NCI-H526 treated with DMSO at 0.1 percent for 48 hours (cell line): ENCODE measurements around the gene TTLL4.

ENCODE experiments used
- DNase-seq: peaks from one replicate; lab custom pipeline; 2025; lab: John Stamatoyannopoulos, UW

TTLL4 gene, protein sequence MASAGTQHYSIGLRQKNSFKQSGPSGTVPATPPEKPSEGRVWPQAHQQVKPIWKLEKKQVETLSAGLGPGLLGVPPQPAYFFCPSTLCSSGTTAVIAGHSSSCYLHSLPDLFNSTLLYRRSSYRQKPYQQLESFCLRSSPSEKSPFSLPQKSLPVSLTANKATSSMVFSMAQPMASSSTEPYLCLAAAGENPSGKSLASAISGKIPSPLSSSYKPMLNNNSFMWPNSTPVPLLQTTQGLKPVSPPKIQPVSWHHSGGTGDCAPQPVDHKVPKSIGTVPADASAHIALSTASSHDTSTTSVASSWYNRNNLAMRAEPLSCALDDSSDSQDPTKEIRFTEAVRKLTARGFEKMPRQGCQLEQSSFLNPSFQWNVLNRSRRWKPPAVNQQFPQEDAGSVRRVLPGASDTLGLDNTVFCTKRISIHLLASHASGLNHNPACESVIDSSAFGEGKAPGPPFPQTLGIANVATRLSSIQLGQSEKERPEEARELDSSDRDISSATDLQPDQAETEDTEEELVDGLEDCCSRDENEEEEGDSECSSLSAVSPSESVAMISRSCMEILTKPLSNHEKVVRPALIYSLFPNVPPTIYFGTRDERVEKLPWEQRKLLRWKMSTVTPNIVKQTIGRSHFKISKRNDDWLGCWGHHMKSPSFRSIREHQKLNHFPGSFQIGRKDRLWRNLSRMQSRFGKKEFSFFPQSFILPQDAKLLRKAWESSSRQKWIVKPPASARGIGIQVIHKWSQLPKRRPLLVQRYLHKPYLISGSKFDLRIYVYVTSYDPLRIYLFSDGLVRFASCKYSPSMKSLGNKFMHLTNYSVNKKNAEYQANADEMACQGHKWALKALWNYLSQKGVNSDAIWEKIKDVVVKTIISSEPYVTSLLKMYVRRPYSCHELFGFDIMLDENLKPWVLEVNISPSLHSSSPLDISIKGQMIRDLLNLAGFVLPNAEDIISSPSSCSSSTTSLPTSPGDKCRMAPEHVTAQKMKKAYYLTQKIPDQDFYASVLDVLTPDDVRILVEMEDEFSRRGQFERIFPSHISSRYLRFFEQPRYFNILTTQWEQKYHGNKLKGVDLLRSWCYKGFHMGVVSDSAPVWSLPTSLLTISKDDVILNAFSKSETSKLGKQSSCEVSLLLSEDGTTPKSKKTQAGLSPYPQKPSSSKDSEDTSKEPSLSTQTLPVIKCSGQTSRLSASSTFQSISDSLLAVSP

DNA sequence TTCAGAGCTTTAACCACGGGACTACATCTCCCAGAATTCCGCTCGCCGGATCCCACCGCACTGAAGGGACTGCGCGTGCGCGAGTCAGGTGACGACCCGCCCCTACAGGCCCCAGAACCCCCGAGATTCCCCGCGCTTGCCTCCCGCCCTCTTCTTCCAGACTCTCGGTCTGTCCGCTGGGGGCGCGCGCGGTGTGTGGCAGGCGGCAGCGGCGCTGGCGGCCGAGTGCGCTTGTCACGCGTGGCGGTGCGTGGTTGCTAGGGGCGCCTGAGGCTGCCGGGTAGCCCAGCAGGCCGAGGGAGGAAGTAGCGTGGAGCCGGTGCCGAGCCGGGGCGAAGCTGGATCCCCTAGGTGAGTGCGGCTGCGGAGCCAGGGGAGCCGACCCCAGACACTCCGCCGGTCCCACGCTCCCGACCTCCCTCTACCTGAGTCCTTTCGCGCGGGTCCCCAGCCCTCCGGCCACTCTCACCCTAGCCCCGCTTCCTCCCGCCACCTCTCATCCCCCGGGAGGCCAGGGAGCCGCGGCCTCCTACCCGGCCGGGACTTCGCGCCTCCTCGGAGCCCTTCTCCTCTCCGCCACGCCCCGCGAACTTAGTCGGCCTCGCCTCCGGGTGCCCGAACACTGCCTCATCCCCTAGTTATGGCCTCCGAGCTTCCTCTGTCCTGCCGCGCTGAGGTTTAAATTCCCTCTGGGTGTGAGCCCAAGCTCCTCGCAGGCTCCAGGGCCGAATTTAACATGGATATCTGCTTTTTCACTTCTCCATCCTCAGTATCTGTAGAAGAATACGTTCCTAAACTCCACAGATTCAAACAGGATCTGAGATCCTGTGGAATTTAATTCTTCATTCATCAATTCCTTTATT is at the start of gene TTLL4:
Gene TTLL4, plus strand, starts transcription at position 149 of the 863 bp plus-strand sequence. CDS start 26,842 bp downstream, outside the sequence.
- DNase-seq = peak; percentile 91

DNA sequence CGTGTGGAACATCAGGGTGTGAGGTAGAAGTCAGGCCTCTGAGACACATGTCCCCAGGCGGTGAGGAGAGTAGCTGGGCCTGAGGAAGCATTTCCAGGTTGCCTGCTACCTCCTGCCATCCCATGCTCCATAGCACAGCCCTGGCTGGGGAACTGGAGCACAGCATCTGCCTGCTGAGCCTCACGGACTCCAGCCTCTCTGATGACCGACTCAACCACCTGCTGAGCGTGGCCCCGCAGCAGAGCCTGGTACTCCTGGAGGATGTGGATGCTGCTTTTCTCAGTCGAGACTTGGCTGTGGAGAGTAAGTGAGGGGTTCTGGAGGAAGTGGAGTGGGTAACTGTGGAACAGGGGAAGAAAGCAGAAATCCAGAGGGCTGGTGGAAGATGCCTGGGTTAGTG is 48.3 kb upstream of the TTLL4 start:
- no peak for DNase-seq

DNA sequence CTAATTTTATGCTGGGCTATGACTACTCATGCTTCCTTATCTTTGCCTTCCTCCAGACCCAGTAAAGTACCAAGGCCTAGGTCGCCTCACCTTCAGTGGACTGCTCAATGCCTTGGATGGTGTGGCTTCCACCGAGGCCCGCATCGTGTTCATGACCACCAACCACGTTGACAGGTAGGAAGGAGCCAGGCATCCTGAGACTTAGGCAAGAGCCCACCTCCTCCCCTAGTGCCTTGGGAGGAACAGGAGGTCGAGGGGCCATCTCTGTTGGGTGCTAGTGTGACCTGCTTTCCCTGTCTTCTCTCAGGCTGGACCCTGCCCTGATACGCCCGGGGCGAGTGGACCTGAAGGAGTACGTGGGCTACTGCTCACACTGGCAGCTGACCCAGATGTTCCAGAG is 47.8 kb upstream of the TTLL4 start:
- no peak for DNase-seq

DNA sequence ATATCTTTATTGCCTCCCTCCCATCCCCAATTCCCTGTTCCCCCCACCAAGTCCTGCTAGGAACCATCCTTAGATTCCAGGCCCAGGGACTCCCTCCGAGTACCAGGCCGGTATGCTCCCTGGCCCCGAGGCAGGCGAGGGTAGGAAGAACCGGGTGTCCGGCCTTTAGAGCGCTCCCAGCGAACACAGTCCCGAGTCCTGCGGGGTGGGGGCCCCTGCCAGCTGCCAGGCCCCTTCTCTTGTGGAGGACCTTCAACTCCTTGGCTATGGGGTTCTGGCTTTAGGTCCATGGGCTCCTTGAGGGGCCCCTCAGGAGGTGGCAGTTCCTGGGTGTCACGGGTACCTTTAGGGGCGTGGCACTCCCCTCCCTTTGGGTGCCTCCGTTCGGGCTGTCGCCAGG is 46.7 kb upstream of the TTLL4 start:
- DNase-seq = no peak

DNA sequence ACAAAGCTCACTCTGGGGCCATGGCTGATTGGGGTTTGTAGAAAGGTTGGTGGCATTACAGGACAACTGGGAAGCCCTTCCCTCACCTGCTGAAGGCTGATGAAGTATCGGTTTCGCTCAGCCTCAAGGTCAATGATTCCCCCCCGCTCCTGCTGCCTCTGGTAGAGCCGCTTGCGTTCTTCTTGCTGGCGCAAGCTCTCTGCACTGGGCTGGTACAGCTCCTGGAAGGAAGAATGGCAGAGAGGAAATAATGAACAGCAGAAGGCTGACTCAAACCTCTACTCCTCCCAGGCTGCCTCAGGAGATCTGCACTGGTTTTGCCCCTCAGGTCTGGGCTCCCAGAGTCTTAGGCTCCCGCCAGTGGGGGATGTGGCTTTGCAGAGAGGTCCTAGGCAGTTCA is 46.0 kb upstream of the TTLL4 start:
- no peak for DNase-seq

DNA sequence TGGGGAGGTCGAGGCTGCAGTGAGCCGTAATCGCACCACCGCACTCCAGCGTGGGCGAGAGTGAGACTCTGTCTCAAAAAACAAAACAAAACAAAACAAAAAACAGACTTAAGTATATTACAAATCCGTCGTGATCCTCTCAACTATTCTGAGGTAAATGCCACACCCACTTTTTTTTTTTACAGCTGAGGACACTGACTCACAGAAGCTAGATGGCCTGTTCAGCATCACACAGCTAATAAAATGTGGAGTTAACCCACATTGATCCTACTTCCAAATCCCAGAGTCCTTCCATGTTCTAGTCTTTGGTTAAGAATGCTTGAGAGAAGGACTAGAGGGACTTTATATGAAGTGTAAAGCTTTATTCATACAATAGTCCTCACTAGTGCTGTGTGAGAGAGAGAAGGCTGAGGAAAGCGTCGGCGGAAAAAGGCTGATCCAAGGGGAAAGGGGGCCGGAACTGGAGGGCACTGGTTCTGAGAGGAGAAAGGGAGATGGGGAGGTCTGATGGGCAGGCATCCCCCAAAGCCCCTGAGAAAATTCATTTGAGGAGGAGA is 39.5 kb upstream of the TTLL4 start:
- no peak for DNase-seq

DNA sequence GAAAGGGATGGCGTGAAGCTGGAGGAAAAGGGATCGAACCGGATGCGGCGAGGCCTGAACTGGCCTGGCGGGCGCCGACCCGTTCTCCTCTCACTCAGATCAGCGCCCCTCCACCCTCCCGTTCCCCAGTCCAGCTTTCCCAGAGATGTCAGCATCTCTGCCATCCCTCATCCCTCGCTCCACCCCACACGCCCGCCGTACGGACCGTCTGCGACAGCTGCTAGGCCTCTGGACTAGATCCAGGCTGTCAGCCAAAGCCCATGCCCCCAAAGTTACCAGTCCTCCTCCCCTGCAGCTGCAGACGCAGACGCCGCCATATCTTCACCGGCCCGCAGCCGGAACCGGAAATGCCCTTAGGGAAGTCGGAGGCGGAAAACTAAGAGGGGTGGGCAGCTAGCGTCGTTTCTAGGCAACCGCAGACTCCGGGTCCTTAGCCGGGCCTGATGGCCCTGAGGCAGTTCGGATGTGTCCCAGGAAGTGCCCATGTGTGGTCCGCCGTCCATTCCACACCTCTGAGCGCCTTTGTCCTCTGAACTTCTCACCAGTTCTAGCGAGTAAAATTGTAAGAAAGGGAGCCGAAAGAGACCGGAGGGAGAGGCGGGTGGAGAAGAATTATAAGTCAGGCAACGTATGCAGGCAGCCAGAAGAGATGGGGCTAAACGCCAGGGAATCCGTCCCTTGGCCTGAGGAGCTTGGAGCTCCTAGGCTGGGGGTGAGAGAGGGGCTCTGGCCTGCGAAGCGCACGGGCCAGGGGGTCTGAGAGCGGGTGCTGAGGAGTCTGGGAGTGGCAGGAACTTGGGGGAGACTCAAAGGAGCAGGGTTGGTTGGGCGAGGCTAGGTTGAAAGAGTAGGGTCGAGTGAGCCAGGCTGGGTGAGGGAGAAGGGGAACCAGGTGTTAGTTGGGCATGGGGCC is 38.7 kb upstream of the TTLL4 start, which contains the start of the genes RNF25 and STK36:
Gene RNF25, minus strand, starts transcription at position 349 of the 913 bp plus-strand sequence. Its CDS starts 32 bp downstream, at position 317.
Gene STK36, plus strand, starts transcription at position 433 of the 913 bp plus-strand sequence. CDS start 744 bp downstream, outside the sequence.
- peak; percentile 80 for DNase-seq

DNA sequence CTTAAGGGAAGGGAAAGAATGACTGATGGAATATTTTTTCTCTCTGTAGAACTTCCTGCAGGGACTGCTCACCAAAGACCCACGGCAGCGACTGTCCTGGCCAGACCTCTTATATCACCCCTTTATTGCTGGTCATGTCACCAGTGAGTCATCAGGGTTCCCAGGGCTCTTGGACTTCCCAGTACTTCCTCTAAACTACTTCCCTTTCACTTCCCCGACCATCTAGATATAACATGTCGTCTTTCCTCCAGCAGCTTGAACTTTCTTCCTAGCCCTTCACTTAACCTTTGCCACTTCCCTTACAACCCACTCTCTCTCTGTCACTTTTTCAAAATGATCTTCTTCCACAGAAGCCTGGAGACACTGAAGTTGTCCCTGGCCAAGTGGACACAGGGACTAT is 31.5 kb upstream of the TTLL4 start:
- no peak for DNase-seq

DNA sequence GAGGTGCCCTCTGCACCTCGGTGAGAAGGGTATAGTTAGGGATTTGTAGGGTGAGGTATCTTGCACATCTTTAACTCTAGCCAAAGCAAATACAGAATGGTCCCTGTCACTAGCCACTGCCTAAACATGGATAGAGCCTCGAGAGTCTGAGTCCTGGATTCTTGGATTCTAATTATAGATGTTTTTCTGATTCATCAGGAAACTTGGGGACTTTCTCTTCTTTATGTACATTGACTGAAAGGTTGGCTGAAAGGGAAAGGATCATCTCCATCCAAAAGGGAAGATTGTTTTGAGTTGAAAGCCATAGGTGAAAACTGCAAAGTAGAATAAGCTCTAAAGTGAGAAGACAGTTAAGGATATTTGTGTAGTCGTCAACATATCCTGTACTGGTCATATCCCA is 30.6 kb upstream of the TTLL4 start:
- no peak for DNase-seq

DNA sequence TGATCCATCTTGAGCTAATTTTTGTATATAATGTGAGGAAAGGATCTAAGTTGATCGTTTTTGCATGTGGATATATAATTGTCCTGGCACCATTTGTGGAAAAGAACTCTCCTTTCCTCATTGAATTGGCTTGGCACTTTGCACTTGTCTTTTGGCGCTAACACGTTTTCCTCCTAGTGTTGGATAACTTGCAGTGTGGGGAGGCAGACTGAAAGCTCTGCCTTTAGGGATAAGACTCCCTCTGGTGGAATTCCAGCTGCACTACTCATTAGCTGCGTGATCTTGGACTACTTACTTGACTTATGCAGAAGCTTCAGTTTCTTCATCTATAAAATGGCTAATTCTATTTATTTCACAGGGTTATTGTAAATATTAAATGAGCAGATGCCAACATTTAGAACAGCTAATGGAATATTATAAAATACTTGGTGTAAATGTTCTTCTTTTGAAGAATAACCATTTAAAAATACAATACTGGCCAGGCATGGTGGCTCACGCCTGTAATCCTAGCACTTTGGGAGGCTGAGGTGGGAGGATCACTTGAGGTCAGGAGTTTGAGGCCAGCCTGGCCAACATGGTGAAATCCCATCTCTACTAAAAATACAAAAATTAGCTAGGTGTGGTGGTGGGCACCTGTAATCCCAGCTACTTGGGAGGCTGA is 23.1 kb upstream of the TTLL4 start:
- DNase-seq = peak; percentile 34

DNA sequence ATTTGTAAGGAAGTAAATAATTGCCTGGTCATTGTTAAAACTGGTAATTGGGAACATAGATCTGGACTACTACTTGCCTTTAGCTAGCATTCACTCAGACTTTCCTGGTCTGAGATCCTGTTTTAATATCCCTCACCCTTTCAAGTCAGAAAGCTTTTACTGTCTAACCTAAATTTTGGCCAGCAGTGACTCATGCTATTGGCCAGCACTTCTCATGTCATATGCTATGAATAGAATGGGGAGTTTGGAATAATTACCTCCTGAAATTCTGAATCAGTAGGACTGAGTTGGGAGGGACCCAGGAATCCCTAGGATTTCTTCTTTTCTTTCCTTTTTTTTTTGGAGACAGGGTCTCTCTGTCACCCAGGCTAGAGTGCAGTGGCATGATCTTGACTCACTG is 19.4 kb upstream of the TTLL4 start:
- no peak for DNase-seq

DNA sequence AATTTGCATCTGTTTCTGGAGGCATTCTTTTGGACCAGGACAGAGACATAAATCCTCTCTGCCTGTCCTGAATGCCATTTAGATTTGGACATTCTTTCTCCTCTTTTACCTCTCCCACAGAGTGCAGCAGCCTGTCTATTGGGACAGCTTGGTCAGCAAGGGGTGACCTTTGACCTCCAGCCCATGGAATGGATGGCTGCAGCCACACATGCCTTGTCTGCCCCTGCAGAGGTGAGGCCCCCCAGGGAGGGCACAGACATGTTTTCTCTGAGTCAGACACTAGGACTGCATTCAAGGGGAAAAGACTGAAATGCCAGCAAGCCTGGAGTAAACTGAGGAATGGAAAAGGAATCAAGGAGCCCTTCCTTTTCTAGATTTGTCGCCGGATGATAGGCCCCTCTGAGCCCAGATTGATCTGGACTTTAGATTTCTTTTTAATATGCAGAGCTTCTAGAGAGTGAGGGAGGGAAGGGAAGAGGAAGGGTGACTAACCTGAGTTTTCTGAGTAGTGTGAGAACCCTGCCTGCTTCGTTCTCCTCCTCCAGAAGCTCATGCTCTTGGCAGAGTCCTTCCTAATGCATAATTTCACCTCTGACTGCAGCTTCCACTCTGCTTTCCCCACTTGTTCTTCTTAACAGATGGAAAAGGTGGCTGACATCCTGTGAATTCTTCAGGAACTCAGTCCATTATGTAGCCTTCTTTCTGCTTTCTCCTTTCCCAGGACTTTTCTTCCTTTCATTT is 16.1 kb upstream of the TTLL4 start:
- no peak for DNase-seq

DNA sequence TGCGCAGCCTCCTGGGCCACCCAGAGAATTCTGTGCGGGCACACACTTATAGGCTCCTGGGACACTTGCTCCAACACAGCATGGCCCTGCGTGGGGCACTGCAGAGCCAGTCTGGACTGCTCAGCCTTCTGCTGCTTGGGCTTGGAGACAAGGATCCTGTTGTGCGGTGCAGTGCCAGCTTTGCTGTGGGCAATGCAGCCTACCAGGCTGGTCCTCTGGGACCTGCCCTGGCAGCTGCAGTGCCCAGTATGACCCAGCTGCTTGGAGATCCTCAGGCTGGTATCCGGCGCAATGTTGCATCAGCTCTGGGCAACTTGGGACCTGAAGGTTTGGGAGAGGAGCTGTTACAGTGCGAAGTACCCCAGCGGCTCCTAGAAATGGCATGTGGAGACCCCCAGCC is 11.8 kb upstream of the TTLL4 start:
- no peak for DNase-seq

DNA sequence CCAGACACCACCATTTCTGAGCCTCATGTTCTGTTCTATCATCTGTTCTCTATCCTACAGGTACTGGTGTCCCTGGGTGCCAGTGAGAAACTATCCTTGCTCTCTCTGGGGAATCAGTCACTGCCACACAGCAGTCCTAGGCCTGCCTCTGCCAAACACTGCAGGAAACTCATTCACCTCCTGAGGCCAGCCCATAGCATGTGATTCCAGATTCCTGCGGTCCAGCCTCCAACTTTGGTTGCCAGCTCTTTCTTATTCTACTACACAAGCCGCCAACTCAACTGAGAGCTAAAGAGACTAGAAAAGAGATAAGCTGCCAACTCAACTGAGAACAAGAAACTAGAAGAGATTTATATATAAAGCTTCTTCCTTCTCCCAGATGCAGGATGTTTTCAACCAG is 8.8 kb upstream of the TTLL4 start:
- DNase-seq = no peak

DNA sequence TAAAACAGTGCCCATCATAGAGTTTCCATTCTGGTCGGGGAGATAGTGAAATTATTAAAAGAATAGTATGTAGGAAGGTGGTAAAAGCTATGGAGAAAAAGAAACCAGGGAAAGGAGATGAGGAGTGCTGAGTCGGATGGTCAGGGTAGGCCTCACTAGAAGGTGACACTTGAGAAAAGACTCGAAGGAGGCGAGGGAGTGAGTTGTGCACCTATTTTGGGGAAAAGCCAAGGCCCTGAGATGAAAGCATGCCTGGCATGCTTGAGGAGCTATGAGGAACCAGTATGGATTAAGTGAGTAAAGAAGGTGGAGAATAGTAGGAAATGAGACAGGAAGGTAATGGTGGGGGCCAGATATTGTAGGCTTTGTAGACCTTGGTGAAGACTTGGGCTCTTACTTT is 7.3 kb upstream of the TTLL4 start:
- no peak for DNase-seq

DNA sequence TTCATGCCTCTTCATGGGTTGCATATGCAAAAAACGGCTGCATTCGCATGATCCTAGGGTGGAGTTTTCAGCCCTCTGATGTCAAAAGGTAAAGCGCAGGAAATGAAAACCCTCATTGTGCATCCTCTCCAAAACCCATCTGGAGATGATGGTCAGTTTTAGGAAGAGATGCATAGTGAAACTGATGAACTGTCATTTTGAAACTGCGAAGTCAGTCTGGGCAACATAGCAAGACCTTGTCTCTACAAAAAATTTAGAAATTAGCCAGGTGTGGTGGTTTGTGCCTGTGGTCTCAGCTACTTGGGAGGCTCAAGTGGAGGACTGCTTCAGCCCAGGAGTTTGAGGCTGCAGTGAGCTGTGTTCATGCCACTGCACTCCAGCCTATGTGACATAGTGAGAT is 2.5 kb upstream of the TTLL4 start:
- no peak for DNase-seq

DNA sequence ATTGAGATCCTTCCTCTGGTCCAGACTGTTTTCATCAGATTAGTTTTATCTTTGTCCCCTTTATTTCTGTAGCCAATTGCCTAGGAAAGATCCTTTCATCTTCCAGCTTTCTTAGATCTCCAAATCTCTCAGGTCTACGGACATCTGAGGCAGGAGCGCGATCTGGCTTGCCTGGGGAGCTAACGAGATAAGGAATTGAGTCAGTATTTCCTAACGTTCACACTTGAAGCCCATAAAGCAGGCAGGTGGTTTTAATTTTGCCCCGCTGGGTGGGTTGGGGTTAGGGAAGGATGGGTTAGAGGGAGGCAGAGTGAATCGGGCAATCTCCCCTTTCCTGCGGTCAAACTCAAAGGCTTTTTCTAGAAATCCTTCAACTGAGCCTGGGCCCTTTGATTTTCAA is 727 bp upstream of the TTLL4 start:
- DNase-seq = no peak

DNA sequence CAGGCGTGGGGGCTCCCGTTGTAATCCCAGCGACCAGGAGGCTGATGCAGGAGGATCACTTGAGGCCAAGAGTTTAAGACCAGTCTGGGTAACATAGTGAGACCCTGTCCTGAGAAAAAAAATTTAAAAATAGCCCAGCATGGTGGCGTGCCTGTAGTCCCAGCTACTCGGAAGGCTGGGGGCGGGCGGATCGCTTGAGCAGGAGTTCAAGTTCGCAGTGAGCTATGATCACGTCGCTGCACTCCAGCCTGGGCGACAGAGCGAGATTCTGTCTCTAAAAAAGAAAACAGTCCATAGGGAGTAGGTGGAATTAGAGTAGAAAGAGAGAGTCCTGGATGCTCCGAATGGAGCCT is 325 bp upstream of the TTLL4 start:
- DNase-seq = no peak

DNA sequence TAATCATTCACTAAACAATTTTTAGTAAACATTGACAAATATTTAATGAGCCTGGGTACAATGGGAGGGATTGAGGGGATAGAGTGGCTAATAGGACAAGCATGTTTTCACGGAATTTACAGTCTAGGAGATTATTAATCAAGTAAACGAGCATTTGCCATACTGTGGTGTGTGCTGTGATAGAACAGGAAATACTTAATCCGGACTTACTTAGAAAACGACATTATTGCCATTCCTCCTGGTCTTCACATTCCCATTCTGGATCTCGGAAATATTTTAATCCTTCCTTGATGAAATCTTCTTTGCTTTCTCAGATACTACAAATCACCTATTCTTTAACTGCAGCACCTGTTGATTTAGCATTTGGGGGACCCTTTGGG is 905 bp downstream of the TTLL4 start:
- no peak for DNase-seq
